ENCODE data around the gene CAMK2G.

The CAMK2G gene

DNA sequence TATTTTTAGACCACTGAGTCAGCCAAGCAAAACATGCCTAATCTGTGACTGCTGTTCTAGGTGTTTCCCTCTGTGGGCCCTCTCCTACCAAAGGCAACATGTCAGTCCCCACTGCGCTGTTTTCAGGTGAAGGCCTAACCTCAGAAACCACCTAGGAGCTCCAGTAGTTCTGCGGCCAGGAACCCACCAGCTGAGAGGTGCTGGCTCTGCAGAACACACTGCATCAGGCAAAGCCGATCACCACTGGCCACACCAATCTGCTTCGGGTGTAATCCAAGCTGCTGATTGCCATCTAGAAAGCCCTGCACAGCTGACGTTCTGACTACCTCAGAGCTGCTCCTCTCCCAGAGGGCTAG, 14.9 kb downstream of the CAMK2G start:
- DNase-seq (ENCODE audit: low read depth), result no peak
- in situ Hi-C loops (cut with HindIII; ENCODE audit: low sequenced_read_pairs), result no loop called here
- TF ChIP-seq, protein P1, sequence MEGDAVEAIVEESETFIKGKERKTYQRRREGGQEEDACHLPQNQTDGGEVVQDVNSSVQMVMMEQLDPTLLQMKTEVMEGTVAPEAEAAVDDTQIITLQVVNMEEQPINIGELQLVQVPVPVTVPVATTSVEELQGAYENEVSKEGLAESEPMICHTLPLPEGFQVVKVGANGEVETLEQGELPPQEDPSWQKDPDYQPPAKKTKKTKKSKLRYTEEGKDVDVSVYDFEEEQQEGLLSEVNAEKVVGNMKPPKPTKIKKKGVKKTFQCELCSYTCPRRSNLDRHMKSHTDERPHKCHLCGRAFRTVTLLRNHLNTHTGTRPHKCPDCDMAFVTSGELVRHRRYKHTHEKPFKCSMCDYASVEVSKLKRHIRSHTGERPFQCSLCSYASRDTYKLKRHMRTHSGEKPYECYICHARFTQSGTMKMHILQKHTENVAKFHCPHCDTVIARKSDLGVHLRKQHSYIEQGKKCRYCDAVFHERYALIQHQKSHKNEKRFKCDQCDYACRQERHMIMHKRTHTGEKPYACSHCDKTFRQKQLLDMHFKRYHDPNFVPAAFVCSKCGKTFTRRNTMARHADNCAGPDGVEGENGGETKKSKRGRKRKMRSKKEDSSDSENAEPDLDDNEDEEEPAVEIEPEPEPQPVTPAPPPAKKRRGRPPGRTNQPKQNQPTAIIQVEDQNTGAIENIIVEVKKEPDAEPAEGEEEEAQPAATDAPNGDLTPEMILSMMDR (IDR thresholded peaks at IDR 0.05; ENCODE audit: low read depth, low read length, missing control alignments), result no peak
- H3K4me3 ChIP-seq (ENCODE audit: low read depth, low read length), result no peak overlapping the region

DNA sequence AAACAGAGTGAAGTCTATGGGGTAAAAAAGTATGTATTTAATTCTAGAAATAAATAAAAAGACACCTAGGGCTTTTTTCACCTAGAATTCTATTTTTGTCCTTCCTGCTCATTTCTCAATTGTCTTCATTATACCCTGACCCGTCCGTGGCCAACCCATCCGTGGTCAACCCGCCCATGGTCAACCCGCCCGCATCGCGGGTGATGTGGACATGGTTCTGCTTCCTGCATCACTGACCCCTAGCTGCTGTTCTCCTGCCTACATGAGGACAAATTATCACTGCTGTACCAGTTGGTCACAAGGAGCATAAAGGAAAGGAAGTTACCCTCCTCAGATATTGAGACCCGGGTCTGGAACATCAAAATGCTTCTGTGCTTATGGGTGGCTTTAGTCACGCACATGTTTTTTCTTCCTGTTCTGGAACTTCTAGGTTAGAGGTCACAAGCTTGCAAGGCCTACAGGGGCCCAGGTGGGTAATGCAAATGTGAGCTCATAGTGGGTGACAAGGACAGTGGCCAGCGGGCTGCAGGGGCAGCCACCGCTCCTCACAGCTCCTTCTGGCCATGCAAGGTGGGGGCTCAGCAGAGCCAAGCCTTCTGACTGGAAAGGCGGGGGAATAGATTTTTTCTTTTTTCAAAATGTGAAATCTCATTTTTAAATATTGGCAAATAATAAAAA, 15.5 kb downstream of the CAMK2G start:
- TF ChIP-seq, protein P1 (IDR thresholded peaks at IDR 0.05; ENCODE audit: low read depth, low read length, missing control alignments), result no peak
- no peak overlapping the region for H3K4me3 ChIP-seq (ENCODE audit: low read depth, low read length)
- in situ Hi-C loops (cut with HindIII; ENCODE audit: low sequenced_read_pairs), result no loop called here
- DNase-seq (ENCODE audit: low read depth), result no peak

GRCh38 chr10:73858013-73858708, 16.2 kb downstream of the CAMK2G start:
- in situ Hi-C loops (cut with HindIII; ENCODE audit: low sequenced_read_pairs), result no loop called here
- no peak for DNase-seq (ENCODE audit: low read depth)
- TF ChIP-seq, protein P1 (IDR thresholded peaks at IDR 0.05; ENCODE audit: low read depth, low read length, missing control alignments), result no peak
- no peak overlapping the region for H3K4me3 ChIP-seq (ENCODE audit: low read depth, low read length)

DNA sequence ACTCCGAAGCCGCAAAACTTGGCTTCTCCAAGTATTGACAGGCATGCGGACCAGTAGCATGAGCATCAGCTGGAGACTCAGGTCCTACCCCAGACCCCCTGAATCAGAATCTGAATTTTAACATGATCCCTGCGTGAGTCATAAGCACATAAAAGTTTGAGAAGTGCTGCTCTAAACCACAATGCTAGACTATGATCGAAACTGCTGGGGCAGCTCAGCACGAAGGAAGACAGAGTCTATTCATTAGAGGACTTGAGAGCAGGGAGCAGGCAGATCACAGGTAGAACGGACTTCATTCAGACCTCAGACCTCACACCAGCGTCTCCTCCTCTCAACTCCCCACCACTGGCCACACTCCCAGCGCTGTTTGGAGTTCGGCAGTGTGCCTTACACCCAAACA, 16.9 kb downstream of the CAMK2G start:
- in situ Hi-C loops (cut with HindIII; ENCODE audit: low sequenced_read_pairs), result no loop called here
- DNase-seq (ENCODE audit: low read depth), result peak; percentile 52
- no peak overlapping the region for H3K4me3 ChIP-seq (ENCODE audit: low read depth, low read length)
- TF ChIP-seq, protein P1 (IDR thresholded peaks at IDR 0.05; ENCODE audit: low read depth, low read length, missing control alignments), result no peak

DNA sequence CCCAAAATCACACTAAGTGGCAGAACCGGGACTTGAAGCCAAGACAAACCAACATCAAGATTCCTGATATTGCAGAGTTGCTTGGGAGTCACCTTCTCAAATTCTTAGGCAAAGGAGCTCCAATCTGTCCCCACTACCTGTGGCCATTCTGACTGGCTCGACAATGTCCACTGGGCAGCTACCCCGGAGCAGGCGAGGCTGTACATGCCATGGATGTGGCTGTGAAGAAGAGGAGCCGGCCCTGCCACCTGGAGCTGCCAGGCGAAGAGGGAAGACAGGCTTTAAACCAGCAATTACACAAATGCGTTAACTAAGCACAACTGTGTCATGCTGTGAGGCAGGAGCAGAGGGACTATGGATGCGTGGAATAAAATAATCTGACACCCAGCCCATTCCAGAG, 18.1 kb downstream of the CAMK2G start:
- H3K4me3 ChIP-seq (ENCODE audit: low read depth, low read length), result no peak overlapping the region
- no peak for DNase-seq (ENCODE audit: low read depth)
- TF ChIP-seq, protein P1 (IDR thresholded peaks at IDR 0.05; ENCODE audit: low read depth, low read length, missing control alignments), result no peak
- in situ Hi-C loops (cut with HindIII; ENCODE audit: low sequenced_read_pairs), result no loop called here

GRCh38 chr10:73855413-73855812, 18.9 kb downstream of the CAMK2G start:
- in situ Hi-C loops (cut with HindIII; ENCODE audit: low sequenced_read_pairs), result no loop called here
- DNase-seq (ENCODE audit: low read depth), result no peak
- TF ChIP-seq, protein P1 (IDR thresholded peaks at IDR 0.05; ENCODE audit: low read depth, low read length, missing control alignments), result no peak
- H3K4me3 ChIP-seq (ENCODE audit: low read depth, low read length), result no peak overlapping the region
